ENCODE results near the gene LINC01488. TPM values are rescaled to one million over a fixed set of nuclear protein-coding genes. Genes with fewer than 3 reads are reported as not detected.

Gene LINC01488
- total RNA-seq, result not detected in 2 replicates

GRCh38 chr11:69481393-69481844 is at the start of gene LINC01488:
TSS of gene LINC01488 (plus strand) at chr11:69481663.

Other genes starting within 250 kb of the LINC01488 start
- not detected in 2 replicates for gene MYEOV, start 187.5 kb upstream of the LINC01488 start, total RNA-seq
- gene CCND1, start 159.5 kb downstream of the LINC01488 start, total RNA-seq, result 59.7 and 122 TPM in 2 replicates
- 11.9 and 14.4 TPM in 2 replicates for gene LTO1, start 193.7 kb downstream of the LINC01488 start, total RNA-seq
- 0.15 and 0.16 TPM in 2 replicates for gene FGF19, start 222.4 kb downstream of the LINC01488 start, total RNA-seq